Measurements from ENCODE around the gene TFIP11. TPM values are rescaled to one million over a fixed set of nuclear protein-coding genes. Genes with fewer than 3 reads are reported as not detected.

The TFIP11 gene
- total RNA-seq, 4 donors from 2014 or later: 14.8 to 39.1 (median 20.2) TPM

GRCh38 chr22:26494506-26494905, 17.8 kb downstream of the TFIP11 start:
- ATAC-seq (ENCODE audit: low FRiP score) (no peak), DNase-seq (ENCODE audit: low spot score) (no peak)
- no peak for TF ChIP-seq CTCF (IDR thresholded peaks at IDR 0.05)

GRCh38 chr22:26492220-26492619, 20.1 kb downstream of the TFIP11 start:
- ATAC-seq (ENCODE audit: low FRiP score) (no peak), DNase-seq (ENCODE audit: low spot score) (no peak)
- TF ChIP-seq CTCF (IDR thresholded peaks at IDR 0.05): no peak

GRCh38 chr22:26489447-26490036, 22.7 kb downstream of the TFIP11 start:
- ATAC-seq (ENCODE audit: low FRiP score) (no peak), DNase-seq (ENCODE audit: low spot score) (no peak)
- TF ChIP-seq CTCF (IDR thresholded peaks at IDR 0.05): no peak

GRCh38 chr22:26487996-26488395, 24.3 kb downstream of the TFIP11 start:
- DNase-seq (ENCODE audit: low spot score) (no peak), ATAC-seq (ENCODE audit: low FRiP score) (no peak)
- no peak for TF ChIP-seq CTCF (IDR thresholded peaks at IDR 0.05)

- DNase-seq (ENCODE audit: low spot score): no peak
- no peak for ATAC-seq (ENCODE audit: low FRiP score)
- no peak for TF ChIP-seq CTCF (IDR thresholded peaks at IDR 0.05)
These were observed 25.9 kb downstream of the TFIP11 start for GRCh38 chr22:26486394-26486793.

- ATAC-seq (ENCODE audit: low FRiP score) (no peak), DNase-seq (ENCODE audit: low spot score) (no peak)
- no peak for TF ChIP-seq CTCF (IDR thresholded peaks at IDR 0.05)
These were observed 26.4 kb downstream of the TFIP11 start for GRCh38 chr22:26485806-26486390.

- no peak for TF ChIP-seq CTCF (IDR thresholded peaks at IDR 0.05)
- DNase-seq (ENCODE audit: low spot score) (no peak), ATAC-seq (ENCODE audit: low FRiP score) (no peak)
These were observed 27.3 kb downstream of the TFIP11 start for GRCh38 chr22:26485013-26485412.
